Activated CD4-positive, alpha-beta memory T cell treated with anti-CD3 and anti-CD28 coated beads for 36 hours (primary cell): Measurements from ENCODE around the gene JPT2. TPM values are rescaled to one million over a fixed set of nuclear protein-coding genes. Genes with fewer than 3 reads are reported as not detected.
A peak's percentile ranks its signal among the peaks of the same experiment; 100 is the strongest.

Experiments used
- CTCF ChIA-PET: fragments of 350-600 bp; sonication (Branson Sonifier 250); formaldehyde crosslinking; loops from one replicate; lab custom pipeline; 2021; ENCODE audit warnings: antibody characterized with exemption, inconsistent platforms; lab: Charles Lee
- POLR2A ChIA-PET: fragments of 350-600 bp; sonication (Branson Sonifier 250); formaldehyde crosslinking; loops from one replicate; lab custom pipeline; 2021; ENCODE audit warnings: antibody characterized with exemption; lab: Charles Lee
- DNase-seq: peaks from one replicate; pipeline ENCODE4 v3.0.0-alpha.2; 2020
- H3K27ac Mint-ChIP-seq: one replicate; pipeline ENCODE4 v1.8.0; 2021; ENCODE audit warnings: mixed read lengths
- H3K27me3 Mint-ChIP-seq: one replicate; pipeline ENCODE4 v1.8.0; 2021; ENCODE audit warnings: mixed read lengths
- H3K36me3 Mint-ChIP-seq: one replicate; pipeline ENCODE4 v1.8.0; 2021; ENCODE audit warnings: mixed read lengths
- H3K4me1 Mint-ChIP-seq: one replicate; pipeline ENCODE4 v1.8.0; 2021; ENCODE audit warnings: low read depth, mixed read lengths
- H3K4me3 Mint-ChIP-seq: one replicate; pipeline ENCODE4 v1.8.0; 2021; ENCODE audit warnings: mild to moderate bottlenecking, mixed read lengths
- H3K9me3 Mint-ChIP-seq: one replicate; pipeline ENCODE4 v1.8.0; 2021; ENCODE audit warnings: mixed read lengths
- intact Hi-C: fragments of 100-400 bp; cut with micrococcal nuclease; formaldehyde crosslinking; loops from one replicate; pipeline ENCODE4 v1.15.1; 2023
- total RNA-seq, 2 experiments: library from RNA; stranded (reverse); gene quantifications; one replicate each; pipeline ENCODE4 v1.2.3, GENCODE V29; 2021

Gene JPT2
- total RNA-seq = 10 to 100 TPM; 62.1 to 65.9 TPM

- peak; percentile 98 for DNase-seq
- Mint-ChIP-seq H3K27me3 (no peaks in the 10 kb centered on the region), H3K9me3 (no peaks in the 10 kb centered on the region), H3K36me3 (peaks cover 10% of the 10 kb centered on the region), H3K27ac (peak within 1 kb of the TSS; percentile 79), H3K4me3 (peak within 1 kb of the TSS; percentile 97), H3K4me1 (peaks cover 29% of the 10 kb centered on the region)
- intact Hi-C loops = loop anchor here (1.0 to 2.0 kb wide), 4 partner anchors 27 to 65 kb away; partner anchors contain the start of genes CRAMP1 and IFT140
- CTCF ChIA-PET = interaction anchor here (0.6 to 2.1 kb wide), 7 partner anchors 28 to 314 kb away, joined by 3 to 22 read pairs (median 3); partner anchors contain the start of genes EME2, MAPK8IP3, MRPS34 and NUBP2
- POLR2A ChIA-PET = interaction anchor here (0.5 to 1.8 kb wide), 9 partner anchors 17 to 988 kb away, joined by 3 to 18 read pairs (median 3); partner anchors contain the start of genes MAPK8IP3, TMEM204 and WDR24
Observed at GRCh38 chr16:1677942-1678499, at the start of gene JPT2. Gene JPT2 (plus strand): TSS chr16:1678279. CDS start chr16:1678313, 34 bp downstream.

- intact Hi-C loops = no loop called here
- no peaks in the 10 kb centered on the region for H3K4me1 Mint-ChIP-seq
- no peak for DNase-seq
- H3K9me3 Mint-ChIP-seq = no peaks in the 10 kb centered on the region
- H3K27me3 Mint-ChIP-seq = no peaks in the 10 kb centered on the region
- no peak overlapping the region for H3K27ac Mint-ChIP-seq
- CTCF ChIA-PET = no interaction called here
- POLR2A ChIA-PET = no interaction called here
- peaks cover 24% of the 10 kb centered on the region for H3K36me3 Mint-ChIP-seq
- no peak overlapping the region for H3K4me3 Mint-ChIP-seq
Observed at GRCh38 chr16:1630450-1631213, 47.4 kb upstream of the JPT2 start.

GRCh38 chr16:1631230-1631629, 46.8 kb upstream of the JPT2 start:
- peaks cover 25% of the 10 kb centered on the region for H3K36me3 Mint-ChIP-seq
- no peaks in the 10 kb centered on the region for H3K9me3 Mint-ChIP-seq
- H3K27ac Mint-ChIP-seq = no peak overlapping the region
- ChIA-PET CTCF (interaction anchor here (1.2 kb wide), 1 partner anchor 75 kb away, joined by 3 read pairs; the partner anchor contains the start of gene MAPK8IP3), POLR2A (no interaction called here)
- no peaks in the 10 kb centered on the region for H3K4me1 Mint-ChIP-seq
- H3K4me3 Mint-ChIP-seq = no peak overlapping the region
- intact Hi-C loops = no loop called here
- H3K27me3 Mint-ChIP-seq = no peaks in the 10 kb centered on the region
- DNase-seq = no peak

- CTCF ChIA-PET = interaction anchor here (1.2 kb wide), 1 partner anchor 74 kb away, joined by 3 read pairs; the partner anchor contains the start of gene MAPK8IP3
Observed at GRCh38 chr16:1631931-1632637, 46.0 kb upstream of the JPT2 start.

GRCh38 chr16:1632638-1632970, 45.5 kb upstream of the JPT2 start:
- Mint-ChIP-seq H3K4me1 (no peaks in the 10 kb centered on the region), H3K36me3 (peaks cover 17% of the 10 kb centered on the region), H3K9me3 (no peaks in the 10 kb centered on the region), H3K4me3 (no peak overlapping the region), H3K27ac (no peak overlapping the region), H3K27me3 (no peaks in the 10 kb centered on the region)
- ChIA-PET CTCF (interaction anchor here (1.2 kb wide), 1 partner anchor 73 kb away, joined by 3 read pairs; the partner anchor contains the start of gene MAPK8IP3), POLR2A (no interaction called here)
- intact Hi-C loops = no loop called here
- DNase-seq = no peak

More at GRCh38 chr16:1631931-1632637, 46.0 kb upstream of the JPT2 start:
- DNase-seq = no peak
- Mint-ChIP-seq H3K36me3 (peaks cover 17% of the 10 kb centered on the region), H3K27ac (no peak overlapping the region), H3K9me3 (no peaks in the 10 kb centered on the region), H3K27me3 (no peaks in the 10 kb centered on the region), H3K4me3 (no peak overlapping the region), H3K4me1 (no peaks in the 10 kb centered on the region)
- POLR2A ChIA-PET = no interaction called here
- intact Hi-C loops = no loop called here

- Mint-ChIP-seq H3K36me3 (peaks cover 19% of the 10 kb centered on the region), H3K4me1 (no peaks in the 10 kb centered on the region), H3K9me3 (no peaks in the 10 kb centered on the region), H3K27ac (no peak overlapping the region), H3K4me3 (no peak overlapping the region), H3K27me3 (no peaks in the 10 kb centered on the region)
- DNase-seq = no peak
- intact Hi-C loops = no loop called here
- ChIA-PET CTCF (no interaction called here), POLR2A (interaction anchor here (0.6 kb wide), 1 partner anchor 195 kb away, joined by 3 read pairs; no protein-coding TSS in a partner anchor)
Observed at GRCh38 chr16:1633310-1633709, 44.8 kb upstream of the JPT2 start.

GRCh38 chr16:1634541-1634940, 43.5 kb upstream of the JPT2 start:
- Mint-ChIP-seq H3K9me3 (no peaks in the 10 kb centered on the region), H3K4me3 (no peak overlapping the region), H3K27me3 (no peaks in the 10 kb centered on the region), H3K4me1 (no peaks in the 10 kb centered on the region), H3K36me3 (peaks cover 23% of the 10 kb centered on the region), H3K27ac (no peak overlapping the region)
- POLR2A ChIA-PET = no interaction called here
- no peak for DNase-seq
- intact Hi-C loops = no loop called here
- CTCF ChIA-PET = no interaction called here

- no peaks in the 10 kb centered on the region for H3K27me3 Mint-ChIP-seq
- DNase-seq = peak; percentile 24
- CTCF ChIA-PET = no interaction called here
- intact Hi-C loops = no loop called here
- H3K9me3 Mint-ChIP-seq = no peaks in the 10 kb centered on the region
- peaks cover 25% of the 10 kb centered on the region for H3K36me3 Mint-ChIP-seq
- H3K4me3 Mint-ChIP-seq = no peak overlapping the region
- H3K27ac Mint-ChIP-seq = no peak overlapping the region
- no peaks in the 10 kb centered on the region for H3K4me1 Mint-ChIP-seq
- POLR2A ChIA-PET = no interaction called here
Observed at GRCh38 chr16:1635070-1635469, 43.0 kb upstream of the JPT2 start.

GRCh38 chr16:1637526-1637925, 40.6 kb upstream of the JPT2 start:
- peaks cover 37% of the 10 kb centered on the region for H3K36me3 Mint-ChIP-seq
- DNase-seq = no peak
- ChIA-PET POLR2A (no interaction called here), CTCF (no interaction called here)
- intact Hi-C loops = no loop called here
- no peaks in the 10 kb centered on the region for H3K9me3 Mint-ChIP-seq
- no peak overlapping the region for H3K27ac Mint-ChIP-seq
- H3K4me1 Mint-ChIP-seq = peaks cover 8% of the 10 kb centered on the region
- no peak overlapping the region for H3K4me3 Mint-ChIP-seq
- H3K27me3 Mint-ChIP-seq = no peaks in the 10 kb centered on the region

- H3K27ac Mint-ChIP-seq = no peak overlapping the region
- CTCF ChIA-PET = interaction anchor here (1.0 kb wide), 1 partner anchor 68 kb away, joined by 4 read pairs; the partner anchor contains the start of gene MAPK8IP3
- intact Hi-C loops = no loop called here
- H3K4me3 Mint-ChIP-seq = no peak overlapping the region
- H3K9me3 Mint-ChIP-seq = no peaks in the 10 kb centered on the region
- no peaks in the 10 kb centered on the region for H3K27me3 Mint-ChIP-seq
- H3K36me3 Mint-ChIP-seq = peaks cover 38% of the 10 kb centered on the region
- peaks cover 8% of the 10 kb centered on the region for H3K4me1 Mint-ChIP-seq
- POLR2A ChIA-PET = interaction anchor here (0.6 kb wide), 1 partner anchor 191 kb away, joined by 3 read pairs; no protein-coding TSS in a partner anchor
- no peak for DNase-seq
Observed at GRCh38 chr16:1638757-1639156, 39.3 kb upstream of the JPT2 start.

GRCh38 chr16:1639282-1639681, 38.8 kb upstream of the JPT2 start:
- Mint-ChIP-seq H3K36me3 (peaks cover 37% of the 10 kb centered on the region), H3K27me3 (no peaks in the 10 kb centered on the region), H3K27ac (no peak overlapping the region), H3K4me3 (no peak overlapping the region), H3K4me1 (peaks cover 8% of the 10 kb centered on the region), H3K9me3 (no peaks in the 10 kb centered on the region)
- no peak for DNase-seq
- intact Hi-C loops = no loop called here
- ChIA-PET POLR2A (interaction anchor here (0.6 kb wide), 1 partner anchor 192 kb away, joined by 3 read pairs; no protein-coding TSS in a partner anchor), CTCF (interaction anchor here (1.0 kb wide), 1 partner anchor 67 kb away, joined by 4 read pairs; the partner anchor contains the start of gene MAPK8IP3)
